Neural cell (in vitro differentiated cells): ENCODE data around the gene ZNF714. TPM values are rescaled to one million over a fixed set of nuclear protein-coding genes. Genes with fewer than 3 reads are reported as not detected.

ENCODE experiments used
- H2AFZ ChIP-seq: fragments of 200-600, 300-800 bp; sonication (generic), shearing (Covaris generic); 2 replicates; pipeline ENCODE4 v1.6.0; 2014; ENCODE audit warnings: low read depth, mild to moderate bottlenecking, antibody characterized with exemption, low read length, moderate library complexity
- H3F3A ChIP-seq: fragments of 200-600 bp; shearing (Covaris generic); 2 replicates; pipeline ENCODE4 v1.6.1; 2016; ENCODE audit warnings: mild to moderate bottlenecking, moderate library complexity, mixed read lengths, antibody characterized with exemption, low read length; ENCODE audit not compliant: insufficient read depth, poor library complexity, severe bottlenecking
- H3K27ac ChIP-seq: fragments of 200-600, 300-800 bp; sonication (generic), shearing (Covaris generic); 2 replicates; pipeline ENCODE4 v1.5.1; 2014; ENCODE audit warnings: mild to moderate bottlenecking, low read length, moderate library complexity
- H3K27me3 ChIP-seq: fragments of 300-800, 200-600 bp; sonication (generic), shearing (Covaris generic); 2 replicates; pipeline ENCODE4 v1.6.0; 2014; ENCODE audit warnings: mild to moderate bottlenecking, low read depth, low read length, moderate library complexity; ENCODE audit not compliant: insufficient read depth
- H3K36me3 ChIP-seq: fragments of 300-800, 200-600 bp; sonication (generic), shearing (Covaris generic); 2 replicates; pipeline ENCODE4 v1.5.1; 2014; ENCODE audit warnings: mild to moderate bottlenecking, antibody characterized with exemption, low read length, moderate library complexity; ENCODE audit not compliant: insufficient read depth
- H3K4me2 ChIP-seq: fragments of 300-800, 200-600 bp; sonication (generic), shearing (Covaris generic); 2 replicates; pipeline ENCODE4 v1.6.0; 2014; ENCODE audit warnings: mild to moderate bottlenecking, low read length
- H3K4me3 ChIP-seq: fragments of 300-800, 200-600 bp; sonication (generic), shearing (Covaris generic); 2 replicates; pipeline ENCODE4 v1.5.1; 2014; ENCODE audit warnings: mild to moderate bottlenecking, low read length, moderate library complexity
- H3K79me2 ChIP-seq: fragments of 200-600 bp; shearing (Covaris generic); replicated peaks from 2 replicates; pipeline ENCODE4 v1.6.0; 2014; ENCODE audit warnings: mild to moderate bottlenecking, low read length, moderate library complexity; ENCODE audit not compliant: insufficient read depth
- H3K9ac ChIP-seq: fragments of 300-800, 200-600 bp; sonication (generic), shearing (Covaris generic); 2 replicates; pipeline ENCODE4 v1.6.1; 2016; ENCODE audit warnings: mild to moderate bottlenecking, low read length, mixed read lengths
- H3K9me2 ChIP-seq: fragments of 200-600 bp; shearing (Covaris generic); 2 replicates; pipeline ENCODE4 v1.6.1; 2016; ENCODE audit warnings: mild to moderate bottlenecking, low read length, mixed read lengths; ENCODE audit not compliant: insufficient read depth
- H3K9me3 ChIP-seq: fragments of 200-600, 300-800 bp; sonication (generic), shearing (Covaris generic); 2 replicates; pipeline ENCODE4 v1.6.1; 2016; ENCODE audit warnings: mild to moderate bottlenecking, mixed run types, low read length, moderate library complexity, mixed read lengths
- H4K20me1 ChIP-seq: fragments of 200-600 bp; shearing (Covaris generic); 2 replicates; pipeline ENCODE4 v1.6.1; 2016; ENCODE audit warnings: mild to moderate bottlenecking, mixed run types; ENCODE audit not compliant: insufficient read depth
- CTCF ChIP-seq: fragments of 450-650 bp; IDR thresholded peaks from 2 replicates; pipeline ENCODE4 v1.5.1; 2014; ENCODE audit warnings: antibody characterized with exemption, mild to moderate bottlenecking, moderate library complexity; ENCODE audit not compliant: poor library complexity, severe bottlenecking
- EP300 ChIP-seq: fragments of 450-650 bp; conservative IDR thresholded peaks from 2 replicates; pipeline ENCODE4 v1.6.1; 2014; ENCODE audit warnings: antibody characterized with exemption, mild to moderate bottlenecking, moderate library complexity; ENCODE audit not compliant: poor library complexity, severe bottlenecking
- EZH2 ChIP-seq: fragments of 200-600, 300-800 bp; shearing (Covaris generic), sonication (generic); IDR thresholded peaks from 2 replicates; pipeline ENCODE4 v1.6.1; 2014; ENCODE audit warnings: antibody characterized with exemption, low read length, borderline replicate concordance, mild to moderate bottlenecking; ENCODE audit not compliant: insufficient read depth, poor library complexity, severe bottlenecking
- MXI1 ChIP-seq: fragments of 450-650 bp; conservative IDR thresholded peaks from 2 replicates; pipeline ENCODE4 v1.6.1; 2014; ENCODE audit warnings: antibody characterized with exemption, mild to moderate bottlenecking; ENCODE audit not compliant: poor library complexity, severe bottlenecking
- POLR2AphosphoS5 ChIP-seq: IDR thresholded peaks from 2 replicates; pipeline ENCODE4 v1.6.1; 2012
- RAD21 ChIP-seq: fragments of 450-650 bp; conservative IDR thresholded peaks from 2 replicates; pipeline ENCODE4 v1.6.1; 2014; ENCODE audit warnings: antibody characterized with exemption, mild to moderate bottlenecking, moderate library complexity
- REST ChIP-seq: IDR thresholded peaks from 2 replicates; pipeline ENCODE4 v1.6.1; 2012; ENCODE audit warnings: borderline replicate concordance
- SMC3 ChIP-seq: fragments of 450-650 bp; conservative IDR thresholded peaks from 2 replicates; pipeline ENCODE4 v1.6.1; 2014; ENCODE audit warnings: antibody characterized with exemption, mild to moderate bottlenecking, moderate library complexity; ENCODE audit not compliant: poor library complexity
- TAF1 ChIP-seq: IDR thresholded peaks from 2 replicates; pipeline ENCODE4 v1.6.1; 2012; ENCODE audit warnings: low read depth
- polyA plus RNA-seq: library from polyadenylated mRNA; depleted of rRNA; stranded (reverse); fragments of >200 nt; gene quantifications from 2 replicates; pipeline ENCODE4 v1.2.3, GENCODE V29; 2014

Gene ZNF714
- polyA plus RNA-seq, 1 donor from 2014 or later = 68.8 TPM

- peaks cover 15% of the 10 kb centered on the region for H3K79me2 ChIP-seq
These were observed 35.5 kb upstream of the ZNF714 start for GRCh38 chr19:21046489-21046888.

GRCh38 chr19:21047716-21048115 lies 34.3 kb upstream of the ZNF714 start:
- H3K9me3 ChIP-seq = peaks cover 12% of the 10 kb centered on the region
- no peaks in the 10 kb centered on the region for H3K27me3 ChIP-seq
- H3F3A ChIP-seq = no peaks in the 10 kb centered on the region
- peaks cover 8% of the 10 kb centered on the region for H3K36me3 ChIP-seq
- H4K20me1 ChIP-seq = no peaks in the 10 kb centered on the region
- no peak overlapping the region for H3K27ac ChIP-seq
- no peak overlapping the region for H2AFZ ChIP-seq
- H3K4me2 ChIP-seq = no peak overlapping the region
- no peak overlapping the region for H3K4me3 ChIP-seq
- H3K9me2 ChIP-seq = no peaks in the 10 kb centered on the region
- H3K79me2 ChIP-seq = peaks cover 15% of the 10 kb centered on the region
- no peak overlapping the region for H3K9ac ChIP-seq
- TF ChIP-seq RAD21 (no peak), CTCF (no peak), MXI1 (no peak), EZH2 (no peak), SMC3 (no peak), TAF1 (no peak), POLR2AphosphoS5 (no peak)

More at GRCh38 chr19:21046489-21046888, 35.5 kb upstream of the ZNF714 start:
- no peak overlapping the region for H3K27ac ChIP-seq
- H3K9me3 ChIP-seq = peaks cover 12% of the 10 kb centered on the region
- no peak overlapping the region for H3K4me2 ChIP-seq
- no peak overlapping the region for H2AFZ ChIP-seq
- H3K4me3 ChIP-seq = no peak overlapping the region
- H3F3A ChIP-seq = no peaks in the 10 kb centered on the region
- H3K9ac ChIP-seq = no peak overlapping the region
- no peaks in the 10 kb centered on the region for H3K27me3 ChIP-seq
- no peaks in the 10 kb centered on the region for H4K20me1 ChIP-seq
- TF ChIP-seq REST (no peak), EZH2 (no peak), EP300 (no peak), POLR2AphosphoS5 (no peak), SMC3 (no peak), MXI1 (no peak), RAD21 (no peak), CTCF (no peak), TAF1 (no peak)
- peaks cover 8% of the 10 kb centered on the region for H3K36me3 ChIP-seq
- no peaks in the 10 kb centered on the region for H3K9me2 ChIP-seq
